Ammon's horn (tissue), 1 donor: Measurements from ENCODE around the gene POU2F3.
"Not testable (repeated sequence)": the region's sequence is repeated elsewhere in the genome, so short reads cannot be mapped to it uniquely, and the experiment has no call there.

ENCODE experiments used
- DNase-seq: peaks from one replicate; pipeline ENCODE4 v3.0.0-alpha.2; 2016; ENCODE audit warnings: low spot score

Gene POU2F3

GRCh38 chr11:120253377-120253776, 13.4 kb downstream of the POU2F3 start:
- DNase-seq: not testable (repeated sequence)

GRCh38 chr11:120254788-120255518, 15.0 kb downstream of the POU2F3 start:
- DNase-seq: no peak

GRCh38 chr11:120255519-120255866, 15.6 kb downstream of the POU2F3 start:
- DNase-seq: no peak

- DNase-seq: no peak
Observed at GRCh38 chr11:120256178-120256577, 16.2 kb downstream of the POU2F3 start.

GRCh38 chr11:120256779-120257178, 16.8 kb downstream of the POU2F3 start:
- no peak for DNase-seq

- DNase-seq: no peak
Observed at GRCh38 chr11:120257346-120257745, 17.4 kb downstream of the POU2F3 start.

GRCh38 chr11:120258661-120259060, 18.7 kb downstream of the POU2F3 start:
- DNase-seq: no peak

GRCh38 chr11:120259241-120259640, 19.3 kb downstream of the POU2F3 start:
- no peak for DNase-seq

- DNase-seq: no peak
Observed at GRCh38 chr11:120259988-120260565, 20.1 kb downstream of the POU2F3 start.

- no peak for DNase-seq
Observed at GRCh38 chr11:120260616-120261015, 20.7 kb downstream of the POU2F3 start.

- DNase-seq: no peak
Observed at GRCh38 chr11:120261321-120261720, 21.4 kb downstream of the POU2F3 start.

- no peak for DNase-seq
Observed at GRCh38 chr11:120261931-120262330, 22.0 kb downstream of the POU2F3 start.

- DNase-seq: no peak
Observed at GRCh38 chr11:120267319-120267718, 27.4 kb downstream of the POU2F3 start.

GRCh38 chr11:120268686-120269085, 28.7 kb downstream of the POU2F3 start:
- DNase-seq: no peak

GRCh38 chr11:120270386-120270785, 30.4 kb downstream of the POU2F3 start:
- DNase-seq: no peak

- no peak for DNase-seq
Observed at GRCh38 chr11:120271672-120272071, 31.7 kb downstream of the POU2F3 start.

GRCh38 chr11:120272303-120272702, 32.4 kb downstream of the POU2F3 start:
- DNase-seq: no peak

GRCh38 chr11:120273432-120273831, 33.5 kb downstream of the POU2F3 start:
- DNase-seq: no peak

GRCh38 chr11:120273956-120274355, 34.0 kb downstream of the POU2F3 start:
- not testable (repeated sequence) for DNase-seq

- DNase-seq: no peak
Observed at GRCh38 chr11:120279502-120279901, 39.6 kb downstream of the POU2F3 start.

- no peak for DNase-seq
Observed at GRCh38 chr11:120280600-120281051, 40.7 kb downstream of the POU2F3 start.

- no peak for DNase-seq
Observed at GRCh38 chr11:120281143-120281795, 41.3 kb downstream of the POU2F3 start.

GRCh38 chr11:120283124-120283523, 43.2 kb downstream of the POU2F3 start:
- DNase-seq: no peak
